Pancreas (tissue), 10 donors: ENCODE results near the gene ZNF823. TPM values are rescaled to one million over a fixed set of nuclear protein-coding genes. Genes with fewer than 3 reads are reported as not detected.
A peak's percentile ranks its signal among the peaks of the same experiment; 100 is the strongest.

Experiments
- ATAC-seq, 4 donors: fragments of 200-7000 bp; cut with Tn5 transposase; one replicate each; pipeline versions ENCODE4 v1.8.0 to v1.9.1; 2020; ENCODE audit warnings: mild to moderate bottlenecking in 4 of 4, moderate library complexity in 4 of 4
- DNase-seq, 6 donors: peaks; one replicate each; pipeline ENCODE4 v3.0.0-alpha.2; 2020
- FAIRE-seq: peaks from 2 replicates; lab custom pipeline; 2012; peaks lifted over from hg19 to GRCh38; lab: Jason Lieb, UNC
- H3K27ac ChIP-seq, 4 donors: fragments of 200-600 bp; sonication (generic); 1 replicate in 3 of 4; 2 replicates in 1 of 4; pipeline versions ENCODE4 v1.5.0 to v1.8.0; 2020
- H3K27me3 ChIP-seq, 4 donors: fragments of 200-600 bp; one replicate each; pipeline ENCODE4 v1.8.0; 2021
- H3K36me3 ChIP-seq, 3 donors: fragments of 200-600 bp; sonication (generic) in 1 of 3; one replicate each; pipeline versions ENCODE4 v1.5.0 to v1.8.0; 2020 to 2021
- H3K4me1 ChIP-seq, 3 donors: fragments of 200-600 bp; one replicate each; pipeline ENCODE4 v1.8.0; 2021
- H3K4me3 ChIP-seq, 4 donors: fragments of 200-600 bp; sonication (generic) in 2 of 4; one replicate each; pipeline versions ENCODE4 v1.5.0 to v1.8.0; 2020 to 2021
- H3K9me3 ChIP-seq, 4 donors: fragments of 200-600 bp; one replicate each; pipeline ENCODE4 v1.8.0; 2021
- WGBS, 2 donors: extraction: QIAGEN DNeasy Blood & Tissue Kit; methylation state at CpG; one replicate each; pipeline ENCODE4 v1.1.7; 2013; 5-methylcytosine and 5-hydroxymethylcytosine counted together
- intact Hi-C, 3 donors: fragments of 100-400 bp; cut with DNase I; formaldehyde crosslinking; loops; one replicate each; pipeline versions ENCODE4 v1.11.1 to v1.14.2; 2022
- polyA plus RNA-seq, 2 donors: library from polyadenylated mRNA; stranded (reverse); fragments of 200-250 nt; gene quantifications; one replicate each; pipeline ENCODE4 v1.2.3, GENCODE V29; 2013
- total RNA-seq, 6 donors: library from RNA; stranded (reverse); fragmentation: NEBNext Ultra II Directional in 4 of 6; extraction: Animal tissue kit (Norgen Biotek cat#: 25700) in 4 of 6; gene quantifications; one replicate each; pipeline versions ENCODE4 v1.2.1 to v1.2.4, GENCODE V29; 2021 to 2023
- TF ChIP-seq, protein P1 (sequence below), 4 donors: fragments of 200-600 bp; sonication (generic) in 3 of 4; IDR thresholded peaks; one replicate each; pipeline versions ENCODE4 v1.5.0 to v1.8.0; 2021; ENCODE audit warnings: antibody characterized with exemption in 4 of 4
- donor health status: healthy with polysubstance abuse.
- donor health status: DM: no; HTN: no; CAD: no; lungs with moderate emphysema.
- donor health status: DM: no; HTN: no; CAD: no.
- donor health status: control.
- donor health status: control.
- donor health status: Bipolar disorder and iron deficiency.
- donor health status: DM: yes; HTN: yes; CAD: no.
- donor health status: DM: no; HTN: no; CAD: no.
- donor health status: DM: no; HTN: no; CAD: no.
- donor health status: DM: yes; HTN: yes; CAD: no.

Gene ZNF823
- total and polyA plus RNA-seq, 8 donors: 2.5 to 4.7 (median 3.3) TPM

- FAIRE-seq: no peak
- peak; percentile 60 to 77 (median 62) for ATAC-seq
These were observed 28.9 kb upstream of the ZNF823 start for GRCh38 chr19:11767633-11768133.

DNA sequence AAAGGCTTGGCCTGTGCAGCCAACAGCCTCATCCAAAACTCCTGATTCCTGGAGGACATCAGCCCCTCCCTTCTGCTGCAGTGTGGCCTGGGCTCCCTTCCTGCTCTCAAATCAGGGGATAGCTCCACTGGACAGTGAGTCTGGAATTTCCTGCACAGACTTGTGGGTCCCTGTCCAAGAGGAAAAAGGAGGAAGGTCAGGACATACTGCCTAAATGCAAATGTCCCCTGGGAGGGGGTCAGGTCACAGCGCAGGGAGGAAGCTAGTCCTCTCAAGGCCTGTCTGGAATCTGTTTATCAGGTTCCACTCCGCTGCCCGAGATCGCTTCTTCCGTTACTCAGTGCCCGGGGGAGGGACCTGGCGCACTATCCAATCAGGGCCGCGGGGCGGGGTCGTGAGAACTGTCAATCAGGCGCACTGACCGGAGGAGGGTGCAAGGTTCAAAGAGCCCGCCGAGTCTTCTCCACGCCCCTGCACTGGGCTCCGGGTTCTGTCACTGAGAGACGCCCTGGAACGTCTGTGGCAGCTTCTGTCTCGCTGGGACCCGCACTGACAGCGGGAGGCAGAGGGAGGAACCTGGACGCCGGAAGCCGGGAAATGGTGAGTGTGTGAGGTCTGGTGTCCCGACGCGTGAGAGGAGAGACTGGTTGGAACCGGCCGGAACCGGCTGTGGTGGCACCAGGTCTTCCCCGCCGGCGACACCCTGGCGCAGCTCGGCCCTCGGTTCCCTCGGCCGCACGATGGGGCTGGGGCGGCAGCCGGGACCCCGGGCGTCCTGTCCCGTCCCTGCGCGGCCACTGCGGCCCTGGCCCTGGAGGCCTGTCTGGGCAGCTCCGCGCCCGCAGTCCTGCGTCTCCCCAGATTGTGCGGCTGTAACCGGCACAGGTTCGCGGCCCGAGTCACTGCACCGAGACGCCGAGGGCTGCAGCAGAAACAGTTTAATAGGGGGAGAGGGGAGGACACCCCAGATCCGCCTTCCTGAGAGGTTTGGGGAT, 28.1 kb upstream of the ZNF823 start, which contains the start of gene ZNF441:
TSS of gene ZNF441 (plus strand) at position 404 of the 995 bp plus-strand sequence. CDS start at position 598, 194 bp downstream.
- FAIRE-seq: peak; percentile 9
- intact Hi-C loops: no loop called here
- no peaks in the 10 kb centered on the region for H3K27me3 ChIP-seq

More at GRCh38 chr19:11767633-11768133, 28.9 kb upstream of the ZNF823 start:
- TF ChIP-seq, protein P1, sequence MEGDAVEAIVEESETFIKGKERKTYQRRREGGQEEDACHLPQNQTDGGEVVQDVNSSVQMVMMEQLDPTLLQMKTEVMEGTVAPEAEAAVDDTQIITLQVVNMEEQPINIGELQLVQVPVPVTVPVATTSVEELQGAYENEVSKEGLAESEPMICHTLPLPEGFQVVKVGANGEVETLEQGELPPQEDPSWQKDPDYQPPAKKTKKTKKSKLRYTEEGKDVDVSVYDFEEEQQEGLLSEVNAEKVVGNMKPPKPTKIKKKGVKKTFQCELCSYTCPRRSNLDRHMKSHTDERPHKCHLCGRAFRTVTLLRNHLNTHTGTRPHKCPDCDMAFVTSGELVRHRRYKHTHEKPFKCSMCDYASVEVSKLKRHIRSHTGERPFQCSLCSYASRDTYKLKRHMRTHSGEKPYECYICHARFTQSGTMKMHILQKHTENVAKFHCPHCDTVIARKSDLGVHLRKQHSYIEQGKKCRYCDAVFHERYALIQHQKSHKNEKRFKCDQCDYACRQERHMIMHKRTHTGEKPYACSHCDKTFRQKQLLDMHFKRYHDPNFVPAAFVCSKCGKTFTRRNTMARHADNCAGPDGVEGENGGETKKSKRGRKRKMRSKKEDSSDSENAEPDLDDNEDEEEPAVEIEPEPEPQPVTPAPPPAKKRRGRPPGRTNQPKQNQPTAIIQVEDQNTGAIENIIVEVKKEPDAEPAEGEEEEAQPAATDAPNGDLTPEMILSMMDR (IDR thresholded peaks at IDR 0.05): no peak
- DNase-seq: peak; percentile 48 to 88 (median 63)
- Histone ChIP-seq H3K4me3 (peak overlapping the region; percentile 49 to 87 (median 72)), H3K4me1 (peaks cover 0 to 7% (median 0%) of the 10 kb centered on the region in 3 donors), H3K9me3 (no peaks in the 10 kb centered on the region), H3K27me3 (no peaks in the 10 kb centered on the region), H3K27ac (peak overlapping the region; percentile 84 to 94 (median 92)), H3K36me3 (no peaks in the 10 kb centered on the region)
- intact Hi-C loops: no loop called here
- WGBS, 2 donors: 1 to 2% methylated on average over 20 of the region's 20 CpGs

DNA sequence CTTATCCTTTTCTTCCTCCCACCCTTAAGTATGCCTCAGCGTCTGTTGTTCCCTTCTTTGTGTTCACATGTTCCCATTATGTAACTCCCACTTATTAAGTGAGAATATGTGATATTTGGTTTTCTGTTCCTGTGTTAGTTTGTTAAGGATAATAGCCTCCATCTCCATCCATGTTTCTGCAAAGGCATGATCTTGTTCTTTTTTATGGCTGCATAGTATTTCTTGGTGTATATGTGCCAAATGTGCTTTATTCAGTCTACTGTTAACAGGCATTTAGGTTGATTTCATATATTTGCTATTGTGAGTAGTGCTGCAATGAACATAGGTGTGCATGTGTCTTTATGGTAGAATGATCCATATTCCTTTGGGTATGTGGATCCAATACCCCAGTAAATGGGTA, 24.9 kb upstream of the ZNF823 start:
- TF ChIP-seq, protein P1 (IDR thresholded peaks at IDR 0.05): no peak
- no peak for DNase-seq
- Histone ChIP-seq H3K27me3 (no peaks in the 10 kb centered on the region), H3K4me3 (no peak overlapping the region), H3K4me1 (peaks cover 0 to 7% (median 0%) of the 10 kb centered on the region in 3 donors), H3K36me3 (no peaks in the 10 kb centered on the region), H3K9me3 (no peaks in the 10 kb centered on the region), H3K27ac (no peak overlapping the region)
- no peak for FAIRE-seq
- intact Hi-C loops: no loop called here
- 83 to 88% methylated on average over 1 of the region's 1 CpG for WGBS, 2 donors
- no peak for ATAC-seq

More for the DNA sequence above, 28.1 kb upstream of the ZNF823 start, which contains the start of gene ZNF441:
- H3K4me3 ChIP-seq: peak within 1 kb of the TSS; percentile 49 to 87 (median 72)
- 0 to 1% methylated on average over 59 to 61 of the region's 61 CpGs for WGBS, 2 donors
- ATAC-seq: peak; percentile 95 to 98 (median 96)
- H3K4me1 ChIP-seq: peaks cover 0 to 7% (median 0%) of the 10 kb centered on the region in 3 donors
- peak within 1 kb of the TSS; percentile 84 to 94 (median 92) for H3K27ac ChIP-seq
- peak; percentile 96 to 98 (median 98) for DNase-seq
- no peaks in the 10 kb centered on the region for H3K36me3 ChIP-seq
- TF ChIP-seq, protein P1 (IDR thresholded peaks at IDR 0.05): no peak
- no peaks in the 10 kb centered on the region for H3K9me3 ChIP-seq

DNA sequence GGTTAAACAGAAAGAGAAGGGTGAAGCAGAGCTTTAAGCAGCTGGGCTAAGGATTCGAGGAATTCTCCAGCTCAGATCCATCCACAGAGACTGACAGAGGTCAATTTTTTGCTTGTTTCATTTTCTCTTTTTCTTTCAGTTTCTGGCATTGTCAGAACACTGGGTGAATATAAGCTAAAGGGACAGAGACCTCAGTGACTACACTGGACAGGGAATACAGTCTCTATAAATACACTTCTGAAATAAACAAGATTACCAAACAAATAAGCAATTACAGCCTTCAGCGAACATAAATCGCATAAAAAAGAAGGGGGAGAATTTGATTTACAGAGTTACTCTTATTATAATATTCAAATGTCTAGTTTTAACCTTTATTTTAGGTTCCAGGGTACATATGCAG, 24.4 kb upstream of the ZNF823 start:
- FAIRE-seq: no peak
- WGBS, 2 donors: 54 to 57% methylated on average over 3 of the region's 3 CpGs
- H3K4me3 ChIP-seq: no peak overlapping the region
- no peaks in the 10 kb centered on the region for H3K27me3 ChIP-seq
- no peak for DNase-seq
- no peak for ATAC-seq
- no peak overlapping the region for H3K27ac ChIP-seq
- H3K4me1 ChIP-seq: peaks cover 0 to 3% (median 0%) of the 10 kb centered on the region in 3 donors
- TF ChIP-seq, protein P1 (IDR thresholded peaks at IDR 0.05): no peak
- H3K9me3 ChIP-seq: no peaks in the 10 kb centered on the region
- intact Hi-C loops: no loop called here
- no peaks in the 10 kb centered on the region for H3K36me3 ChIP-seq
